NCI-H128 (cell line): ENCODE data around the gene PSG4.
"Not testable (repeated sequence)": the region's sequence is repeated elsewhere in the genome, so short reads cannot be mapped to it uniquely, and the experiment has no call there.

ENCODE experiments used
- DNase-seq: peaks from one replicate; lab custom pipeline; 2025; ENCODE audit not compliant: unreplicated experiment; lab: John Stamatoyannopoulos, UW

Gene PSG4

DNA sequence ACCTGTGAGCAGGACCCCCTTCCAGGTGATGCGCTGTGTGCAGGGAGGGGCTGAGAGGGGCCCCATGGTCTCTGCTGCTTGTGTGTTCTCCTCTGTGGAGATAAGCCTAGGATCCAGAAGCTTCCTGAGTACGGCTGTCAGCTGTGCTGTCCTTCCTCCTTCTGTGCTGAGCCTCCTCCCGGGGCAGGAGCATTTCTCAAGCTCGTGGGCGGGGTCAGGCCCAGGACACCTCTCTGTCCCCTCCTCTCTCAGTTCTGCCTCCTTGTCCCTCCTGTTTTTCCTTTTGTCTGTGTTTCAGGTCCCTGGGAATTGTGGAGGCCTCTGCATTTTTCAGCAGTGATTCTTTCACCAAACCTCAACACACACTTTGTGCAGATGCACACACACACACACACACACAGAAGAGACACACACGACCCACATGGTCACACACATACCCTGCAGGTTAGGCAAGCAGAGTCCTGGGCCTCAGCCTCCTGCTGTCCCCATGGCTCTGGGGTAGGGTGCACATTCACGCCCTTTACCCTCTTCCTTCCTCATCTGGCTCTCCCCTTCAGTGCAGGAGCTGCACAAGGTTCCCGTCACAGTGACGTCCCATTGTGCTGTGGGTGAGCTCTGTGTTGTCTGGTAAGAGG is at the start of gene PSG4:
Gene PSG4, minus strand, starts transcription at position 168 of the 635 bp plus-strand sequence. Its CDS starts 102 bp downstream, at position 66.
- not testable (repeated sequence) for DNase-seq

DNA sequence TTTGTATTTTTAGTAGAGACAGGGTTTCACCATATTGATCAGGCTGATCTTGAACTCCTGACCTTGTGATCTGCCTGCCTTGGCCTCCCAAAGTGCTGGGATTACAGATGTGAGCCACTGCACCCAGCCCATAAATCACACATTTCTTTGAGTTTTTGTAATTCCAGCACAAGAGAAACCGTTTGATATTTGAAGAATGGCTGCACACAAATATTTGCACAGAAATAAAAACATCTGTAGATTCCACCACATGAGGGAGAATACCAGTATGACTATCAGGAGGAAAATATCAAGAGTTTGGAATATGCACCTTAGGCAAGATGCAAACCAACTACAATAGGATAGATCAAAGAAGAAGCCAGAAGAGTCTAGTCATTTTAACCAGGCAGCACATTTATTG is 46.0 kb upstream of the PSG4 start:
- not testable (repeated sequence) for DNase-seq

DNA sequence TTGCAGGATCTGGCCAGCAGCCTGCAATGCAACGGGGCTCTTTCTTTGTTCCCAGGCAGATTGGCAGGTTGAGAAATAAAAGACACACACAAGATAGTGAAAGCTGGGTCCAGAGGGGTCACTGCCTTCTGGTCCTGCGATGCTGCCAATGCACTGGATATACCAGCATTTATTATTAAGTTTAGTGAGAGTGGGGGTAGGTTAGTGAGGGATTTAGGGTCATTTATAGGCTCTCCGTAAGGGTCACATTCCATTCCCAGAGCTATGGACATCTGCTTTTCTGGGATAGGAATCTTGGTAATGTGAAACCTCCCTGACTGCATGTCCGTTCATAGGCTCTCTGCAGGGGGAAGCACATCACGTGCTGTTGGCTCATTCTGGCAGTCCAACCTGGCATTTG is 44.9 kb upstream of the PSG4 start:
- not testable (repeated sequence) for DNase-seq

DNA sequence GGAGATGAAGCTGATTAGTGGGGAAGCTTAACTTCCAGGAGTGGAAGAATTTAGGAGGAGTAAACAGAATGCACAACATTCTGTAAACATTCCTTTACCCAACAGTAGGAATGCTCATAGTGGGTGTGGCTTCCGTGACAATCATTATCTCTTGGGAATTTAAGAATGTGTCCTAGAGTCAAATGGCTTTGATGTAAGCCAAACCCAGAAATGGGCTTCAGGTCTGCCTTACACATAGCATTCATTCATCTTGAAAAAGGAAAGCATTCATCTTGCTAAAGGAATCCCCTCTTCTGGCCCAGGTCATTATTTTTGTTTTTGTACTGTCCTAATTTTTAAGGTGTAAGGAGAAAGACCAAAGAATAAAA is 43.2 kb upstream of the PSG4 start:
- not testable (repeated sequence) for DNase-seq

DNA sequence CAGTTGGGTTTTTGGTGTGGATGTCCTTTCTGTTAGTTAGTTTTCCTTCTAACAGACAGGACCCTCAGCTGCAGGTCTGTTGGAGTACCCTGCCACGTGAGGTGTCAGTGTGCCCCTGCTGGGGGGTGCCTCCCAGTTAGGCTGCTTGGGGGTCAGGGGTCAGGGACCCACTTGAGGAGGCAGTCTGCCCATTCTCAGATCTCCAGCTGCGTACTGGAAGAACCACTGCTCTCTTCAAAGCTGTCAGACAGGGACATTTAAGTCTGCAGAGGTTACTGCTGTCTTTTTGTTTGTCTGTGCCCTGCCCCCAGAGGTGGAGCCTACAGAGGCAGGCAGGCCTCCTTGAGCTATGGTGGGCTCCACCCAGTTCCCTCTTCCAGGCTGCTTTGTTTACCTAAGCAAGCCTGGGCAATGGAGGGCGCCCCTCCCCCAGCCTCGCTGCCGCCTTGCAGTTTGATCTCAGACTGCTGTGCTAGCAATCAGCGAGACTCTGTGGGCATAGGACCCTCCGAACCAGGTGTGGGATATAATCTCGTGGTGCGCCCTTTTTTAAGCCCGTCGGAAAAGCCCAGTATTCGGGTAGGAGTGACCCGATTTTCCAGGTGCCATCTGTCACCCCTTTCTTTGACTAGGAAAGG is 41.9 kb upstream of the PSG4 start:
- DNase-seq: not testable (repeated sequence)

GRCh38 chr19:43245848-43246247 is 40.4 kb upstream of the PSG4 start:
- DNase-seq: not testable (repeated sequence)

DNA sequence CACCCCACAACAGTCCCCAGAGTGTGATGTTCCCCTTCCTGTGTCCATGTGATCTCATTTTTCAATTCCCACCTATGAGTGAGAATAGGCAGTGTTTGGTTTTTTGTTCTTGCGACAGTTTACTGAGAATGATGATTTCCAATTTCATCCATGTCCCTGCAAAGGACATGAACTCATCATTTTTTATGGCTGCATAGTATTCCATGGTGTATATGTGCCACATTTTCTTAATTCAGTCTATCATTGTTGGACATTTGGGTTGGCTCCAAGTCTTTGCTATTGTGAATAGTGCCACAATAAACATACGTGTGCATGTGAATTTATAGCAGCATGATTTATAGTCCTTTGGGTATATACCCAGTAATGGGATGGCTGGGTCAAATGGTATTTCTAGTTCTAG is 36.8 kb upstream of the PSG4 start:
- not testable (repeated sequence) for DNase-seq

- DNase-seq: not testable (repeated sequence)
Observed at GRCh38 chr19:43238213-43238612, 32.8 kb upstream of the PSG4 start.

- DNase-seq: not testable (repeated sequence)
Observed at GRCh38 chr19:43235686-43236085, 30.2 kb upstream of the PSG4 start.

GRCh38 chr19:43229315-43229714 is 23.9 kb upstream of the PSG4 start:
- no peak for DNase-seq

DNA sequence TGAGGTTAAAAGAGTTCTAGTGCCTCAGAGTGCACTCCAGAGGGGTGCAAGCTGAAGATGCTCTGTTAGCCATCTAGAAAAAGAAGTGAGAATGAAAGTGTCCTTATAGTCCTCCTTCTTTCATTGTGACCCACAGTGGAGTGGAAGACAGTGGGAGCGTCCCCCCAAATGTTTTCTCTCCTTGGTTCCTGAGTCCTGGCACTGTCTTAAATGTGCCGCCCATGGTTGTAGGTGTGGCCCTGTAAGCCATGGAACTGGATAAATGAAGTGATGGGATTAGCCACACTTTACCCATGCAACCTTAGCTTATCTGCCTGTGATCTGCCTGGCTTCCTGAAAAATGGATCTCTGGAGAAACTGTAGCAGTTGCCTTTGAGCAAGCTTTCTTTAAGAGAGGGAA is 23.3 kb upstream of the PSG4 start:
- DNase-seq: not testable (repeated sequence)

DNA sequence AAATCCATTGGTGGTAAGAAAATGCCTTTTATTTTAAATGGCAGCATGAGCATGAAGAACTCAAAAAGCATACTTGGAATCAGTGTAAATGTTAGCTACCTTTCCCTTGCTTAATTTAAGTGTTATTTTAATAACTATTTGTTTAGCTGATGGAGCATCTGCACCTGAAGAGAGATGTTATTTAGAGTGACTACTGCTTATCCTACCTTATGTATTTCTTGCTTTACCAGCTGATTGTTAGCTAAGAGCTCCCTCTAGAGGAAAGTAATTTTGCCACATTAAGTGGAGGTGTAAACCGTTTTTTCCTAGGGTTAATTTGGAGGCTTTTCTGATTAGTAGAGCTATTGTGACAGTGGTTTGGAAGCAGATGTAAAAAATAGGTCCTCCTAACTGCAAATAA is 21.5 kb upstream of the PSG4 start:
- DNase-seq: not testable (repeated sequence)

DNA sequence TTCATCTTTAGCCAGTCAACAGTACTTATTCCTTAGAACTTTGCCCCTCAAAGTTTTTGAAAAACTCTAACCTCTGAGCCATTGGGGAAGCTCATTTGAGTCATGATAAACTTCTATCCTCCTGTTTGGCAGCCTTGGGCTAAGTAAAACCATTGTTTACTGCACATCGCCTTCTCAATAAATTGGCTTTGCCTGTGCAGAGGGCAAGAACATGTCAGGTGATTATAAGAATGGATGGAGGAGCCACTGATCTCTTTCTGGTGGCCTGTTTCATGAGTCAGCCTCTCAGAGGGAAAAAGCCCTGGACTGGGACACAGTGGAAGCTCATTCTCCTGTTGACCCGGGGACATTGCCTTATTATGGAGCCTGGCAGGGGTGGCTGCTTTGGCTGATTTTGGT is 19.4 kb upstream of the PSG4 start:
- DNase-seq: no peak

GRCh38 chr19:43224201-43224854 is 18.9 kb upstream of the PSG4 start:
- DNase-seq: not testable (repeated sequence)

DNA sequence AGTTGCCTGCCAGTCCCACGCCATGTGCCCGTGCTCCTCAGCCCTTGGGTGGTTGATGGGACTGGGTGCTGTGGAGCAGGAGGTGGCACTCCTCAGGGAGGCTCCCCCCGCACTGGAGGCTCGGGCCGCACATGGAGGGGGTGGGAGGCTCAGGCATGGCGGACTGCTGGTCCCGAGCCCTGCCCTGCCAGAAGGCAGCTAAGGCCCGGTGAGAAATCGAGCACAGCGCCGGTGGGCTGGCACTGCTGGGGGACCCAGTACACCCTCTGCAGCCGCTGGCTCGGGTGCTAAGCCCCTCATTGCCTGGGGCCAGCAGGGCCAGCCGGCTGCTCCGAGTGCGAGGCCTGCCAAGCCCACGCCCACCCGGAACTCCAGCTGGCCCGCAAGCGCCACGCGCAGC is 16.5 kb upstream of the PSG4 start:
- DNase-seq: not testable (repeated sequence)

- DNase-seq: not testable (repeated sequence)
Observed at GRCh38 chr19:43219136-43219535, 13.7 kb upstream of the PSG4 start.

- not testable (repeated sequence) for DNase-seq
Observed at GRCh38 chr19:43215881-43216280, 10.4 kb upstream of the PSG4 start.

DNA sequence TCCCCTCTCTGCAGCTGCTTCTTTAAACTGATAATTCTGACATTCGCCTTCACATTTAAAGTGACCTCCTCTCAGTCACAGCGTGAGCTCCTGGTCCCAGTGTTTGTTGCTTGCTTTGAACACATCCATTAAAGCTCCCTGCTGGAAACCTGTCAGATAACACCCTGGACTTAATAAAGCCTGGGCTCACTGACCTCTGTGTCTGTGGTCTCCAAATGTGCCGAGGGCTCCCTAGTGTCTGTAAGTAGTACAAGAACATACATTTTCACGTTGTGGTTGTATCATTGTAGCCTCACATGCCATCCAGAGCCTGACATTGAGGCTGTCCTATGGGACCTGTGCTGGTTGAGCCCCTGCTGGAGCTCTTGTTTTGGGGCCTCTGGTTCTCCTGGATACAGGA is 2.6 kb upstream of the PSG4 start:
- no peak for DNase-seq

GRCh38 chr19:43207174-43207573 is 1.7 kb upstream of the PSG4 start:
- not testable (repeated sequence) for DNase-seq

DNA sequence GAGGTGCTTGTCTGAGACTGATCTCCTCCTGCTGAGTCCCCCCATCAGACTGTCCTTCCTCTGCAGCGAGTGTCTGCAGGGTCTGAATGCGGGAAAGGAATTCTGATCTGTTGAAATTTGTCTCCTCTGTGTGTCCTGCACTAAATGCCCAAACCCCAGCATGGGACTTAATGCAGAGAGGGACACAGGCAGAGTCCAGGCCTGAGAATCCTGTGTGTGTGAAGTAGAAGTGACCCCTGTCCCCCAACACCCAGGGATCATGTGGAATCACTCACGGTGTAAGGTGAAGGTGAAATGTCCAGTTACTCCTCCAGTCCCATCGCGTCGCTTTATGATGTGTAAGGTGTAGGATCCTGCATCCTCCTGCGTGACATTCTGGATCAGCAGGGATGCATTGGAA is 1.8 kb downstream of the PSG4 start:
- not testable (repeated sequence) for DNase-seq

GRCh38 chr19:43201891-43202290 is 3.5 kb downstream of the PSG4 start:
- not testable (repeated sequence) for DNase-seq

GRCh38 chr19:43201337-43201801 is 4.1 kb downstream of the PSG4 start:
- DNase-seq: not testable (repeated sequence)
